ENCODE measurements around the gene CHCHD10.
A peak's percentile ranks its signal among the peaks of the same experiment; 100 is the strongest.

Gene CHCHD10

GRCh38 chr22:23767673-23768548 lies at the start of gene CHCHD10:
Gene CHCHD10 (minus strand): TSS chr22:23767972. CDS start chr22:23767874, 98 bp downstream.
- Histone ChIP-seq H3K4me1 (ENCODE audit: control insufficient read depth, insufficient read depth, low read length) (peaks cover 37% of the 10 kb centered on the region), H3K27me3 (ENCODE audit: control insufficient read depth, insufficient read depth, low read length) (peaks cover 10% of the 10 kb centered on the region), H3K9ac (ENCODE audit: low read length) (peak within 1 kb of the TSS; percentile 80), H3K4me3 (ENCODE audit: low read depth, low read length) (peak within 1 kb of the TSS; percentile 86), H3K36me3 (ENCODE audit: control insufficient read depth, insufficient read depth, low read length) (peaks cover 14% of the 10 kb centered on the region), H3K9me3 (ENCODE audit: control insufficient read depth, insufficient read depth, low read depth, low read length) (no peaks in the 10 kb centered on the region), H3K27ac (ENCODE audit: low read depth, low read length) (0 out of 2 replicates have a peak within 1 kb of the TSS, but pooled peaks have one; percentile 3)

GRCh38 chr22:23817146-23817545 lies 49.4 kb upstream of the CHCHD10 start:
- H3K36me3 ChIP-seq (ENCODE audit: control insufficient read depth, insufficient read depth, low read length), result peaks cover 85% of the 10 kb centered on the region
- no peaks in the 10 kb centered on the region for H3K4me1 ChIP-seq (ENCODE audit: control insufficient read depth, insufficient read depth, low read length)
- H3K9me3 ChIP-seq (ENCODE audit: control insufficient read depth, insufficient read depth, low read depth, low read length), result no peaks in the 10 kb centered on the region
- H3K27ac ChIP-seq (ENCODE audit: low read depth, low read length), result no peak overlapping the region
- no peak overlapping the region for H3K9ac ChIP-seq (ENCODE audit: low read length)
- no peaks in the 10 kb centered on the region for H3K27me3 ChIP-seq (ENCODE audit: control insufficient read depth, insufficient read depth, low read length)
- no peak overlapping the region for H3K4me3 ChIP-seq (ENCODE audit: low read depth, low read length)

DNA sequence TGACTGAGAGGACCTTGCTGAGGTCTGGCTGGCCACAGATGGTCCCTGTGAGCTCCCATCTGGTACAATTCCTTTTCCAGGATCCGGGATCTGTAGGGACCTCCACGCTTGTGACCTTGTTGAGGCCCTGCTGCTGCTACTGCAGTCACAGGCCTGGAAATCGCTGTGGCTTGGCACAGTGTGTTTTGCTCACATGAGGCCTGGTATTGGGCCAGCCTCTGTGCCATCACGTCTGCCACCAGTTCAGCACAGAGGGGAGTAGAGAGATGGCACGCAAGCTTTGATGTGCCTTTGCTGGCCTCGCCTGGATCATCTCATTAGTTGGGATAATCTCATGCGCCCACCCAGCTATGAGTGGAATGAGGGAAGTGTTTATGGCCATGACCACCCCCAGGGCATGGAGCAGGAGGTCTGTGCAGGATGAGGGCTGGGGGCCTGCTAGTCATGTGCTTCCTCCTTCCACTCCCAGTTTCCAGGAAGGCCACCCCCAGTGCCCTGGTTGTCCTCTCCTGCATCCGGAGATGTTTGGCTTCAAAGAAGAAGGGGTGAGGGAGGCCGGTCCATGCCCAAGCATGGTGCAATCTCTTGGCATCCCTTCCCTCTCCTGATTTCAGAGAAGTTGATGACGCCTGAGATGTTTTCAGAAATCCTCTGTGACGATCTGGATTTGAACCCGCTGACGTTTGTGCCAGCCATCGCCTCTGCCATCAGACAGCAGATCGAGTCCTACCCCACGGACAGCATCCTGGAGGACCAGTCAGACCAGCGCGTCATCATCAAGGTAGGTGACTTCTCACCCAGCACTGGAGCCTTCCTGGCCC lies 48.6 kb upstream of the CHCHD10 start:
- H3K9ac ChIP-seq (ENCODE audit: low read length), result no peak overlapping the region
- H3K4me1 ChIP-seq (ENCODE audit: control insufficient read depth, insufficient read depth, low read length), result no peaks in the 10 kb centered on the region
- no peak overlapping the region for H3K4me3 ChIP-seq (ENCODE audit: low read depth, low read length)
- no peaks in the 10 kb centered on the region for H3K27me3 ChIP-seq (ENCODE audit: control insufficient read depth, insufficient read depth, low read length)
- no peak overlapping the region for H3K27ac ChIP-seq (ENCODE audit: low read depth, low read length)
- no peaks in the 10 kb centered on the region for H3K9me3 ChIP-seq (ENCODE audit: control insufficient read depth, insufficient read depth, low read depth, low read length)
- H3K36me3 ChIP-seq (ENCODE audit: control insufficient read depth, insufficient read depth, low read length), result peaks cover 84% of the 10 kb centered on the region

- no peak overlapping the region for H3K27ac ChIP-seq (ENCODE audit: low read depth, low read length)
- no peaks in the 10 kb centered on the region for H3K9me3 ChIP-seq (ENCODE audit: control insufficient read depth, insufficient read depth, low read depth, low read length)
- no peaks in the 10 kb centered on the region for H3K27me3 ChIP-seq (ENCODE audit: control insufficient read depth, insufficient read depth, low read length)
- no peak overlapping the region for H3K9ac ChIP-seq (ENCODE audit: low read length)
- no peak overlapping the region for H3K4me3 ChIP-seq (ENCODE audit: low read depth, low read length)
- H3K36me3 ChIP-seq (ENCODE audit: control insufficient read depth, insufficient read depth, low read length), result peaks cover 83% of the 10 kb centered on the region
- no peaks in the 10 kb centered on the region for H3K4me1 ChIP-seq (ENCODE audit: control insufficient read depth, insufficient read depth, low read length)
These were observed 47.9 kb upstream of the CHCHD10 start for GRCh38 chr22:23815541-23816155.

DNA sequence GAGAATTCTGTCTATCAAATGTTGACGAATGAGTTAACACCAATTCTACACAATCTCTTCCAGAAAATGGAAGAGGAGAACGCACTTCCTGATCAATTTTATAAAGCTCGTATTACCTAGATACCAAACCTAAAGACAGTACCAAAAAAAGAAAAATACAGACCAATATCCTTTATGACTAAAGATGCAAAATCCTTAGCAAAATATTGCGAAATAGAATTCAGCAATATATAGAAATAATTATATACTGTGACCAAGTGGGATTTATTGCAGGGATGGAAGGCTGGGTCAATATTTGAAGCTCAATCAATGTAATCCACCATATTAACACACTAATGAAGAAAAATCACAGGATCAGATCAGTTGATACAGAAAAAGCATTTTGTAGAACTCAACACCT lies 44.6 kb upstream of the CHCHD10 start:
- H3K36me3 ChIP-seq (ENCODE audit: control insufficient read depth, insufficient read depth, low read length), result peaks cover 56% of the 10 kb centered on the region
- H3K27me3 ChIP-seq (ENCODE audit: control insufficient read depth, insufficient read depth, low read length), result no peaks in the 10 kb centered on the region
- H3K4me1 ChIP-seq (ENCODE audit: control insufficient read depth, insufficient read depth, low read length), result no peaks in the 10 kb centered on the region
- H3K27ac ChIP-seq (ENCODE audit: low read depth, low read length), result no peak overlapping the region
- no peaks in the 10 kb centered on the region for H3K9me3 ChIP-seq (ENCODE audit: control insufficient read depth, insufficient read depth, low read depth, low read length)
- H3K4me3 ChIP-seq (ENCODE audit: low read depth, low read length), result no peak overlapping the region
- no peak overlapping the region for H3K9ac ChIP-seq (ENCODE audit: low read length)

GRCh38 chr22:23806837-23807236 lies 39.1 kb upstream of the CHCHD10 start:
- H3K36me3 ChIP-seq (ENCODE audit: control insufficient read depth, insufficient read depth, low read length), result peaks cover 64% of the 10 kb centered on the region
- H3K9me3 ChIP-seq (ENCODE audit: control insufficient read depth, insufficient read depth, low read depth, low read length), result no peaks in the 10 kb centered on the region
- no peak overlapping the region for H3K27ac ChIP-seq (ENCODE audit: low read depth, low read length)
- H3K4me1 ChIP-seq (ENCODE audit: control insufficient read depth, insufficient read depth, low read length), result no peaks in the 10 kb centered on the region
- H3K27me3 ChIP-seq (ENCODE audit: control insufficient read depth, insufficient read depth, low read length), result no peaks in the 10 kb centered on the region
- no peak overlapping the region for H3K9ac ChIP-seq (ENCODE audit: low read length)
- H3K4me3 ChIP-seq (ENCODE audit: low read depth, low read length), result no peak overlapping the region

DNA sequence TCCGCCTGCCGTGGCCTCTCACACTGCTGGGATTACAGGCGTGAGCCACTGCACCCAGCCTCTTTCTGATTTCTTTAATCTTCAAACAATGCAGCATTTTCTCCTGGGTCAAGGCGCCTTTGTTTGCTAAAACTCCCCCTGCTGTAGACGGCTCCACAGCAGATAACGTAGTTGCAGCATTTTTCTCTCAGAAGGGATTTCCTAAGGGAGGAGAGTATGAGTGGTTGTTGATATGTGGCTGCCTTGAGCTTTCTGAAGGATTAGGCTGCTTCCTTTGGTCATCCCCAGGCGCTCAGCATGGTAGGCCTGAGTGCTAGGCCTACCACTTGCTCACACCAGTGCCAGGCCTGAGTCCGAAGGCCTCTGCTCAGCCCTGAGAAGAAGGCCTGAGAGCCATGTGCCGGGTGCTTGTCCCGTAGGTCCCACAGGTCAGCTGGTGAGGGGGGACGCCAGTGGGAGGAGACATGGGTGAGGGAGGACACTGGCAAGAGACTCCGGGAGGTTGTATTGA lies 37.1 kb upstream of the CHCHD10 start:
- Histone ChIP-seq H3K9ac (ENCODE audit: low read length) (no peak overlapping the region), H3K4me1 (ENCODE audit: control insufficient read depth, insufficient read depth, low read length) (no peaks in the 10 kb centered on the region), H3K27ac (ENCODE audit: low read depth, low read length) (no peak overlapping the region), H3K36me3 (ENCODE audit: control insufficient read depth, insufficient read depth, low read length) (peaks cover 73% of the 10 kb centered on the region), H3K4me3 (ENCODE audit: low read depth, low read length) (no peak overlapping the region), H3K27me3 (ENCODE audit: control insufficient read depth, insufficient read depth, low read length) (no peaks in the 10 kb centered on the region), H3K9me3 (ENCODE audit: control insufficient read depth, insufficient read depth, low read depth, low read length) (no peaks in the 10 kb centered on the region)

DNA sequence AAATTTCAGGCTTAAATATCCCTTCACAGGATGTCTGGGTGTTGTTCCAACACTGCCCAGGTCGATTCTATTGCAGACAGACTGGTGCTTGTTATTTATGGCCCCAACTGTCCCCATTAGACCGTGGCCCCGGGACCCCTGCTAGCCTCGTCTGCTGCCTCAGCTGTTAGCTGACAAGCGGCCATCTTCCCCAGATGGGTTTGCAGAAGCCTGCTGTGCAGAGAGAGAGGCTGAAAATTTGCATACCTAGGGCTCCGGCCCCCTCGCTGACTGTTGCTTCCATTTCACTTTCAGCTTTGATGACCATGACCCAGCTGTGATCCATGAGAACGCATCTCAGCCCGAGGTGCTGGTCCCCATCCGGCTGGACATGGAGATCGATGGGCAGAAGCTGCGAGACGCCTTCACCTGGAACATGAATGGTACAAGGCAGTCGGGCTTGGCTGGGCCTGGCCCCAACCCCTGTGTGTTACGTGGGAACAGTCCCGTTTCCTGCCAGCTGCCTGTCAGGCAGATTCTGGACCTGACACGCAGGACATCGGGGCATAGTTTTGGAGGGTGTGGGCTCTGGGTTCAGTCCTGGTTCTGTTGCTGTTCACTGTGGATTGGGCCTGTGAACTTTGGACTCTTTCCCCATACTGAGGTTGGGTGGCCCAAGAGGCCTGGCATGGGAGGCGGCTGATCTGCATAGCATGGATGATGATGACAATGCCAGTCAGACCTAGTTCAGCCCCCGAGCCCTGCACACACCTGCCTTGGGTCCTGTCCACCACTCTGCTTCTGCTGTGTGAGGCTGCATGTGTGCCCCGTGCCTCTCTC lies 35.4 kb upstream of the CHCHD10 start:
- peaks cover 79% of the 10 kb centered on the region for H3K36me3 ChIP-seq (ENCODE audit: control insufficient read depth, insufficient read depth, low read length)
- no peak overlapping the region for H3K27ac ChIP-seq (ENCODE audit: low read depth, low read length)
- no peaks in the 10 kb centered on the region for H3K4me1 ChIP-seq (ENCODE audit: control insufficient read depth, insufficient read depth, low read length)
- H3K4me3 ChIP-seq (ENCODE audit: low read depth, low read length), result no peak overlapping the region
- no peaks in the 10 kb centered on the region for H3K27me3 ChIP-seq (ENCODE audit: control insufficient read depth, insufficient read depth, low read length)
- H3K9me3 ChIP-seq (ENCODE audit: control insufficient read depth, insufficient read depth, low read depth, low read length), result no peaks in the 10 kb centered on the region
- no peak overlapping the region for H3K9ac ChIP-seq (ENCODE audit: low read length)

DNA sequence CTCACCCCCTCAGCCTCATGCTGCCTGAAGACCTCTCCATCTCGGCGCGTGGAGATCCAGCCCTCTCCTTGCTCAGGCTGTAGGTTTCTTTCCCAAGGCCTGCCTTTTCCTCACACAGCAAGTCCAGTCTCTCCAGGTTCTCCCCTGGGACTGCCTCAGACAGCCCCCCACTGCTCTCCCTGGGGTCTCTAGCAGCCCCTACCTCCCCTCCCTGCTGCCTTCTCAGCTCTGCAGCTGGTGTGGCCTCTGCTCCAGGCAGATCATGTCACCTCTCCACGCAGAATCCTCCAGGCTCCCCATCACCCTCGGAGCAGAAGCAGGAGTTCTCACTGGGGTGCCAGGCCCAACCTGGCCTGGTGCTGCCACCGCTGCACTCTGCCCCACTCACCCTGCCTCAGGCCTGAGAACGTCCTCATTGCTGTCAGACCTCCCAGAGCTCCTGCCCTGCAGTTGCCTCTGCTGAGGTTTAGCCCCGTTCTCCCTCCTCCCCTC lies 34.2 kb upstream of the CHCHD10 start:
- H3K4me1 ChIP-seq (ENCODE audit: control insufficient read depth, insufficient read depth, low read length), result no peaks in the 10 kb centered on the region
- H3K9me3 ChIP-seq (ENCODE audit: control insufficient read depth, insufficient read depth, low read depth, low read length), result no peaks in the 10 kb centered on the region
- H3K4me3 ChIP-seq (ENCODE audit: low read depth, low read length), result no peak overlapping the region
- H3K27me3 ChIP-seq (ENCODE audit: control insufficient read depth, insufficient read depth, low read length), result no peaks in the 10 kb centered on the region
- H3K27ac ChIP-seq (ENCODE audit: low read depth, low read length), result no peak overlapping the region
- no peak overlapping the region for H3K9ac ChIP-seq (ENCODE audit: low read length)
- peaks cover 83% of the 10 kb centered on the region for H3K36me3 ChIP-seq (ENCODE audit: control insufficient read depth, insufficient read depth, low read length)

GRCh38 chr22:23801238-23801821 lies 33.6 kb upstream of the CHCHD10 start:
- no peak overlapping the region for H3K4me3 ChIP-seq (ENCODE audit: low read depth, low read length)
- no peaks in the 10 kb centered on the region for H3K27me3 ChIP-seq (ENCODE audit: control insufficient read depth, insufficient read depth, low read length)
- peaks cover 82% of the 10 kb centered on the region for H3K36me3 ChIP-seq (ENCODE audit: control insufficient read depth, insufficient read depth, low read length)
- no peaks in the 10 kb centered on the region for H3K4me1 ChIP-seq (ENCODE audit: control insufficient read depth, insufficient read depth, low read length)
- H3K9ac ChIP-seq (ENCODE audit: low read length), result no peak overlapping the region
- no peaks in the 10 kb centered on the region for H3K9me3 ChIP-seq (ENCODE audit: control insufficient read depth, insufficient read depth, low read depth, low read length)
- no peak overlapping the region for H3K27ac ChIP-seq (ENCODE audit: low read depth, low read length)
